Epidermal melanocyte (primary cell): ENCODE measurements around the gene FASTK.

ENCODE experiments used
- DNase-seq: peaks from one replicate; pipeline ENCODE4 v3.0.0; 2011; ENCODE audit warnings: low spot score; ENCODE audit not compliant: insufficient read length

The FASTK gene, protein sequence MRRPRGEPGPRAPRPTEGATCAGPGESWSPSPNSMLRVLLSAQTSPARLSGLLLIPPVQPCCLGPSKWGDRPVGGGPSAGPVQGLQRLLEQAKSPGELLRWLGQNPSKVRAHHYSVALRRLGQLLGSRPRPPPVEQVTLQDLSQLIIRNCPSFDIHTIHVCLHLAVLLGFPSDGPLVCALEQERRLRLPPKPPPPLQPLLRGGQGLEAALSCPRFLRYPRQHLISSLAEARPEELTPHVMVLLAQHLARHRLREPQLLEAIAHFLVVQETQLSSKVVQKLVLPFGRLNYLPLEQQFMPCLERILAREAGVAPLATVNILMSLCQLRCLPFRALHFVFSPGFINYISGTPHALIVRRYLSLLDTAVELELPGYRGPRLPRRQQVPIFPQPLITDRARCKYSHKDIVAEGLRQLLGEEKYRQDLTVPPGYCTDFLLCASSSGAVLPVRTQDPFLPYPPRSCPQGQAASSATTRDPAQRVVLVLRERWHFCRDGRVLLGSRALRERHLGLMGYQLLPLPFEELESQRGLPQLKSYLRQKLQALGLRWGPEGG

GRCh38 chr7:151080522-151081169 is at the start of gene FASTK:
FASTK (minus strand) TSS chr7:151080809; CDS start chr7:151080766, 43 bp downstream.
- peak; percentile 96 for DNase-seq

GRCh38 chr7:151129960-151130591 is 49.5 kb upstream of the FASTK start:
- peak; percentile 12 for DNase-seq

DNA sequence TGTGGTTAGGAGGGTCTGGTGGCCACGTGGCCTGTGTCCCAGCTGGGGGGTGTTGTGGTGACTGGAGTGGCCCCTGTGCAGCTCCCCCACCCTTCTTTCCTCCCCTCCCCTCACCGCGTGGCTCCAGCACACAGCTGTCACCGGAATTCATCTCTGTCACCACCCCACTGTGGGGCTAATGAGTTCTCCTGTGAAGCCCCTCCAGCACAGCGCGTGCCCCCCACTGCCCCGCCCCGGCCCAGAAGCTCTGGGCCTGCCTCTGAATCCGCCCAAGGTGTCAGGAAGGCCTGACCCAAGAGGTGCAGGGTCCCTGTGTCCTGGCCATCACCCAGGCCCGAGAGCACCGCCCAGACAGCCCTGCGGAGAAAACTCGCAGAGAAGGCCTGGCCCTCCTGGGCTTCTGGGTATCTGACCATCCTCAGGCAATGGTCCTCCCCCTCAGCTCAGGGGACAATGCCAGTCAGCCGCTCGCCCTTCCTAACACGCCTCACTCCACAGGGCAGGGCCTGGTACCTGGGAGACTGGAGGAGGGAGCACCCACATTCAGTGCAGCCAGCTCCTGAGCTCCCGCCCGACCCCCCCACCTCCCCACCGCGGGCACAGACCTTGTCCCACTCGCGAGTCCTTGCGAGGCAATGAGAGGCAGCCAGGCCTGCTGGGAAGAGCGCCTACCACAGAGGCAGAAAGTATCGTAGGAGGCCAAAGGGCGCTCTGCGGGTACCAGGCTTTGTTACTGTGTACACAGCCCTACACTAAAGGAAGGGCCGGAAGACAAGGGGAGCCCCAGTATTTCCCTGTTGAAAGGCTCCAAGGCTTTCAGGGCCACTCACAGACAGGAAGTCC is 48.7 kb upstream of the FASTK start:
- DNase-seq, result peak; percentile 14

DNA sequence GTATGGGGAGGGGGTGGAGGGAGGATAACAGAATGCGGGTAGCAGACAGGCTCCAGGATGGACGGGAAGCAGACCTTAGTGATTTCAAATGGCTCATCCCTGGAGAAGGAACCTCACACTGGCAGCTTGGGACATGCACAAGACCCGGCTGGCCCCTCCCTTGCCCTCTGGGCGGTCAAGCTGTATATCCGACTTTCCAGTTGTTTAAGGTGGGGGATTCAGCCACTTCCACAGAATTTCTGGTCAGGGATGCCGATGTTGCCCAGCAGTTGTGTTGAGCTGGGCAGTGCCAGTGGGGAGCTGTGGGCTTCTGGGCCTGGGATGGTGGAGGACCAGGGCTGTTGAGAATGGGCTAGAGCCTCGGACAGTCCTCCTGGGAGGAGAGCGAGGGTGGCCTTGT is 48.1 kb upstream of the FASTK start:
- DNase-seq, result peak; percentile 11

GRCh38 chr7:151128144-151128543 is 47.5 kb upstream of the FASTK start:
- no peak for DNase-seq

DNA sequence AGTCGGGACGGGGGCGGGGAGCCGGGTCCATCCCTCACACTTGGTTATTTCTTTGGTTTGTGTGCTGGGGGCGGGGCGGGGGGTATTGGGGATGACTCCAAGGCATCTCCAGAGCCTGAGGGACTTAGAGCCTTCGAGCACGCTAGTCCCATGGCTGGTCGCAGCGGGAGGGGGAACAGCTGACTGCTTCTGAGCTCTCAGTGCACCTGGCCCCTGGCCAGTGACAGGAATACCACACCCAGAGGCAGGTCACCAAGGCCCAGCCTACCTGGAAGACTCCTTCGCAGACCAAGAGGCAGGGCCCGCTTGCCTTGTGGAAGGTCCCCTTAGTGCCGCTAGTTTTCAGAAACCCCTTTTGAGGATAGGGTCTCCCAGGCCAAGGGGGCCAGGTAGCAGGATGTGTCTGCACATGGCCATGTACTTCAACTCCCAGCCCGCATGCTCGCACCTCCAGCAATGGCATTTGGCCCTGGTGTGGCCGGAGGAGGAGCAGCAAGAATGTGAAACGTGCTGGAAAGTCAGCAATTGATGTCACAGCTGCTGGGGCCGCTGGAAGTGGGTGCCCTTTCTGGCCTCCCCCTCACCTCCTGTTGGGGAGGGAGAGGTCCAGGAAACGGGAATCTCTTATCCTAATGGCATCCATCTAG is 46.0 kb upstream of the FASTK start:
- no peak for DNase-seq

DNA sequence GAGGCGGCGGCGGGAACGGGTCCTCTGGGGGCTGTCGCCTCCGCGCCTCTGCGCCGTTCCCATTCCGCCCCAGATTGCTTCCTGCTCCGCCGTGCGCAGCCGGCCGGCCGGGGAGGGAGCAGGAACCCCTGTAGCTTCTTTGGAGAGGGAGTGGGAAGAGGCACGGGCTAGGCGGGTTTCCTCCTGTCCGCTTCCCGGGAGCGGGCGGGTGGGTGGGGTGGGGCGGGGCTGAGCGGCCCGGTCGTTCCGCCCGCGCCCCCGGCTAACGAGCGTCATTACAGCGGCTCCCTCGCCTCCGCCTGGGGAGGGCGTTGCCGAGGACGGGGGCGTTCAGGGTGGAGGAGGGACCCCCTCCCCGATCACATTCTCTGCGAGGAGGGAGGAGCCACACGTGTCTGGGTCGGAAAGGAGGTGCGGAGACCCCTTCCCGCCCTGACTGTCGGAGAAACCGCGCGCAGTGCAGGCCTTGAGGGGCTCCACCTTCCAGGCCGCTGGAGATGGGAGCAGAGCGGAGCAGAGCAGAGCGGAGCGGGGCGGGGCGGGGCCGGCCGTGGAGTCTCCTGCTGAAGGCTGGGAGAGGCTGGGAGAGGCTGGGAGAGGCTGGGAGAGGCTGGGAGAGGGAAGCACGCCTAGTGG is 45.4 kb upstream of the FASTK start:
- no peak for DNase-seq

DNA sequence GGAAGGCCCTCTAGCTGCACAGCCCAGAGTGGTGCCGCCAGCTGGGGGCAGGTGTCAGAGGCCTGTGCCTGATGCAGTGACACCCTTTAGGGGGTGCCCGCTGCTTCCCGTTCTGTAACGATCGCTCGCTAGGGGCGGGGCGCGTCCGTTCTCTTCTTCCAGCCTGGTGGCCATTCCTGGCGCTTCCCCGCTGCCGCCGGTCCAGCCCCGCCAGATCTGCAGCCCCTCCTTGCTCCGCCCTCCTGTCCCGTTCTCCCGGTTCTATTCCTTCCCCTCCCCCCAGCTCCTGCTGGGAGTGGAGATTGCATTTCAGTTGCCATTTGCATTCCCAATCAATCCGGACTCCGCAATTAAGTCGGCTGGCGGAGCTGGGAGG is 44.8 kb upstream of the FASTK start:
- DNase-seq, result no peak

DNA sequence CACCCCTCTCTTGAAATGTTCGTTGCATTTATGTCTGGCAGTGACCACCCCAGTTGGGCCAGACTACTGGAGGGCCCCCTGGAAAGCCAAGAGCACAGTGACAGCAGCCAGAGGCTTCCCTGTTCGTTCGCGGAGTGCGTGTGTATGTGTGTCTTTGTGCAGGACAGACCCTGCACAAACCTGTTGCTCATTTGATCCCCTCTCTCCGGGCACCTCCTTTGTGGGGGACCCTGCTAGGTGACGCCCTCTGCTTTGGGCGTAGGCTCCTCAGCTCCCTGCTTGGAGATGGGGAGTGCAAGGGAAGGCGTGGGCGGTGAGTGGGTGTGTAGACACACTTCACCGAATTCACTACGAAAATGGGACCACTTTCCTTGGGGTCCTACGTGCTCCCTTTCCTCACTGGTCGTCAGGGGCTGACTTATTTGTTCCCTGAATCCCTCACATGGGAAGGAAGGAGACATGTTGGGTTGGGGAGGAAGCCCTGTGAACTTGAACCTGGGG is 44.3 kb upstream of the FASTK start:
- no peak for DNase-seq

GRCh38 chr7:151124481-151124880 is 43.9 kb upstream of the FASTK start:
- DNase-seq, result no peak

GRCh38 chr7:151123822-151124464 is 43.3 kb upstream of the FASTK start:
- DNase-seq, result peak; percentile 100

DNA sequence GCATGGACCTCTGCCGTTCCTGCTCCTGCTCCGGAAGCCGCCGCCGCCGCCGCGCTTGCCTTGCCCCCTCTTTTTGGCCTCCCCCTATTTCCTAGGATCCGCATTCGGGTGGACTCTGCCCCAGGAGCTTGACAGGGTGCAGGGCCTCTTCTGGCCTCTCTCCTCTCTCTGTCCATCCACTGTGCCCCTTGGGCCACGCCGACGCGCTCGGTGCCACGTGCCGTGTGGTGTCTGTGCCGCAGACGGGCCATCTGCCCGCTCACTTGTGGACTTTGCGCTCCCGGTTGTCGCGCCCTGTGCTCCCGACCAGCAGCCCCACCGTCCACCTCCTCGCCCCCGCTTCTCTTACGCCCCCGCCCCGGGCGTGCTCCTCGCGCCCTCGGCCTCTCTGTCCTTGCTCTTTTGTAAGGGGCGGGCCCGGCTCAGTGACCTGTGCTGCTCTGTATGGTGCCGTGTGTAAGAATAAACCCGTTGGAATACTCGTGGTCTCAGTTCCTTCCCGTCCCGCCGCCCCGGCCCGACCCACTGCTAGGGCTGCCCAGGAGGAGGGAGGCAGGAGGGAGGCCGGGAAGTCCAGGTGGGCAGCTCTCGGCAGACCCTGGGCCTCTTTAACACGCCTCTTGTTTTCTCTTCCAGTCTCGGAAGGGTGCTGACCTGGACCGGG is 42.7 kb upstream of the FASTK start:
- DNase-seq, result no peak

DNA sequence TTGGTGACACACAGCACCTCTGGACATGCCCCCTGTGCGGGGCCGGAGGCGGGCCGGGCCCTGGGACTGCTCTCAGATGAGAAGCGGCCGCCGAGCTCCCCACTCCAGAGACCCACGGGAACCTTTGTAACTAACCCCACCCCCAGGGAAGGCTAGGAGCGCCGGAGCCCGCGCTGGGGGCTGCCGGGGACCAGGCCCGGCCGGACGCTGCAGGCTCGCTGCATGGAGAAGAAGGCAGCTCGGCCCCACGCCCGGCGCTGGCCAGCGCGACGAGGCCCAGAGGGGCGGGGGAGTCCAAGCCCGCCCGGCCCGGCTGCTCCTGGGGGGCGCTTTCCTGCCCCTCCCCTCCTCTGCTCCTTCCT is 42.2 kb upstream of the FASTK start:
- DNase-seq, result no peak

- DNase-seq, result no peak
Observed at GRCh38 chr7:151122276-151122675, 41.7 kb upstream of the FASTK start.

DNA sequence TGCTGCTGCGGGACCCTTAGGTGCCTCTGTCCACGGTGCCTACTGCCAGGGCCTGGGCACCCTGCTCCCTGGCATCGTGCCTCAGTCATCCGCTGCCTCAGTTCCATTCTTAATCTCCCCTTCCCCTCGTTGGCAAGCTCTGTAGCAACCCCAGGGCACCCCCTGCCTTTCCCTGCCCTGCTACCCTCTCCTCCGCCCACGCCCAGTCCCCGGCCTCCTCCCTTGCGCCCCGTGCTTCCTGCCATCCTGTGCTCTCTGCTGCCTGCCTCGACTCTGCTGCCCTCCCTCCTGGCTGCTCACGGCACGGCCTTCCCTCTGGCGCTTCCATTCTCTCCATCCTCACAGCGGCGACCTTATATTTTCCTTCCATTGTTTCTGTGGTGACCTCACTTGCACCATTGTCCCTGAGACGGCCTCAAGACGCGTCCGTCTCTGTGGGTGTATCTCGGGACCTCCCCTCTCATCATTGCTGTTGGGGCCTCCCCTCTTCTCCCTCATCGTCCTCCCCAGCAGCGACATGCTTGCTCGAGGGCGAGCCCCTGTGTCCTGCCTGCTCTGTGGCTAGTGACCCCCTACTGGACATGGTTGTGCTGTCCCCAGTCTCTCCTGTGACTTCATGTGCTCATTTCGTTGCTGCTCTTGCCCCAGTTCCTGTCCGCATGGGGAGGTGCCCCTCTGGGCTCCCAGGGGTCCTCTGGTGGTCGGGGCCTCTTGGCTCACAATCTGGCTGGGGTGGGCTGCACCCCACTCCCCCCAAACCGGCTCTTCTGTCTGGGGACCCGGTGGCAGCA is 41.0 kb upstream of the FASTK start:
- DNase-seq, result no peak

DNA sequence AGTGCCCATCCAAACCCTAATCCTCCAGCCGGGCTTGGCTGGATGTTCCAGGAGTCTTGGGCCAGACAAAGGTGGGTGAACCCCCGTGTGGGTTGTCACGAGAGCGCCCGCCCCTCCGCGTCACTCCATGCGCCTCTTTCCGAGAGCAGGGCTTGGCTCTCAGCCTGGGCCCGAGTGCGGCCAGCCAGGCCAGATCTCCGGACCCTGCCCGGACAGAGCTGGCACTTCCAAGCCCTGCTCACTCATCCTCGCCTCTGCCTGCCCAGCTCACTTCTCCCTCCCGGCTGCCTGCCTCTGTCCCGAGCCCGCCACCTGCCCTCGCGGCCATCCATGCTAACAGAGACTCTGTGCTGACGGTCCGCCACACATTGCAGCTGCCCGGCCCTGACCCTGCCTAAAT is 40.3 kb upstream of the FASTK start:
- no peak for DNase-seq

- no peak for DNase-seq
Observed at GRCh38 chr7:151119902-151120301, 39.3 kb upstream of the FASTK start.

- DNase-seq, result no peak
Observed at GRCh38 chr7:151119055-151119415, 38.4 kb upstream of the FASTK start.
